NK-92 (cell line): ENCODE results near the gene ARMC12.

ENCODE experiments used
- DNase-seq: peaks from one replicate; lab custom pipeline; 2025; ENCODE audit not compliant: unreplicated experiment; lab: John Stamatoyannopoulos, UW

The ARMC12 gene

DNA sequence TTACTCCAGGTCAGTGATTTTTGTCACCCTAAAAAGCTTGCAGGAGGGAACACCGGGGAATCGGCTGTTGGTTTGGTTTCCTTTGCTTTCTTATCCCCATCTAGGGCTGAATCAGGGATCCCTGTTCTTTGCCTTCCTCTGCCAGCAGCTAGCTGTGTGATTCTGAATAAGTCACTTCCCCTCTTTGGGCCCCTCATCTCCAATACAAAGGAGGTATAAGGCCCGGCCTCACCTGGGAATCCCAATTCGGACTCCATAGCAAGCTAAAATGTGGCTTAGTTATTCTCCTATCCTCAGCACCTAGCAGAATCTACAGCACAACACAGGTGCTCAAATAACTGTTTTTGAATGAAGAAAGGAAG lies 18.5 kb upstream of the ARMC12 start:
- no peak for DNase-seq

DNA sequence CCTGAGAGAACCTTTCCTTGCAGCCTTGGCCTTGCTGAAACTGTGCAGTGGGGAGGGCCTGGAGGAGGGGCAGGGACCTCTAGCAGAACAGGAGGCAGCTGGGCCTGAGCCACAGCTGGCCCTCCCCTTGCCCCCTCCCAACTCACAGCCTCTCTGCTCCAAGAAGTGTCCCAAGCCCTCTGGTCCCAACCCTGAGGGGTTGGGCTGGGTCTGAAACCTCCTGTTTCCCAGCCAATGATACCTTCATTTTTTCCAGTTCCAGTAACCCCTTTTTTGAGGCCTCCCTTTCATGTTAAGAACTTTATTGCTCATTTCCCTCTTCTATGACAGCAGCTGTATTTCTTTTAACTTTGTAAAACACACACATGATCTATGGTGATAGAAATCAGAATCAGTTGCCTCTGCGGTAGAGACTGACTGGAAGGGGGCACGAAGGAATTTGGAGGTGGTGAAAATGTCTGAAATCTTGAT lies 17.9 kb upstream of the ARMC12 start:
- DNase-seq: no peak

DNA sequence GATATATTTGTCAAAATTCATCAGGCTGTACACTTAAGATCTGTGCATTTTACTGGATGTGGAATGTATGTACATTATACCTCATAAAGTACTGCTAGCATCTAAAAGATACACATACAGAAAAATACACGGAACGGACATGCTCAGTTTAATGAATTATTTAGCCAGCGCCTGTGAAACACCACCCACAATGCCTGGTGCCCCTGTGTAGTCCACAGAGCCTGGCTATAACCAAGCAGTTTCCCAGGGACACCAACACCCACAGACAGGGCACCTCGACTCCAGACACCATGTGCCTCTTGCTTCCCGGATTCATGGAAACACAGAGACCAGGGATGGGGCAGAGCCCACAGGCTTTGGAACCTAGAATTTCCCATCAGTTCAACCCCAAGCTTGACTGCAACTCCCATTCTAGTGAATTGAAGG lies 17.4 kb upstream of the ARMC12 start:
- DNase-seq: no peak

DNA sequence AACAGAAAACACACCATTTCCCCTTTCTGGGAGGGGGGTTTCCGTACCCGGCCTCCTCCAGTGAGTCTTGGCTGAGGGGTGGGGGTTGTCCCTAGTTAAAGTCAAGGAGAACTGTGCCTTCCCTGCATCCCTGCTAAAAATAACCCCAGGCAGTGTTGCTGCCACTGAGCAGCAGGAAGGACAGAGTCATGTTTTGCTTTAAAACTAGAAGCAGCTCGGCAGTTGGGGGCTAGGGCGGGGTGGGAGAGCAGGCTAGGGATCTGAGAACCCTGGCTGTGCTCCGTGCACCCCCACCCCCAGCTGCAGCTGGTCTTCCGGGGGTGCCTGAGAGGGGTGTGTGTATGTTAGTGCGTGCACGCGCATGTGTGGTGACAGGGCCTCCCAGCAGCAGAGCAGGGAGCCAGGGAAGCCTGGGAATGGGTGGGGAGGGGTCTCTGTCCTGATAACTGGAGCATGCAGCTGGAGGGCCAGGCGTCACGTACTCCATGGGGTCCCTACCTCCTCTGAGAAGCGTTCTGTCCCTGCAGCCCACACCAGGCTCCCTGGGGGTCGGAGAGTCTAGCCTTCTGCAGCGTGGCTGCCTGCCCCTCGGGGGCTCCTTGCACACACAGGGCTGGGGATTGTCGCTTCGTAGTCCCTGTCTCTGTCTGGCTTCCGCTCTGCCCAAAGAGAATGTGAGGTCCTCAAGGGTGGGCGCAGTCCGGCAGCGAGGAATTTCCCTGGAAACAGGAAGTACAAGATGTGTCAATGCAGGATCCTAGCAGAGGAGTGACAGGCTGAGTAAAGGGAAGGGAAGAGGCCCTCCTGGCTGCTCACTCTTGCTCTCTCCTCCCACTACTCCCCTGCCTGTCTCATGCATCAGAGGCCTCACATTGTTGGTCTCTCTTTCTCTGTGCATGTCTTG lies 16.8 kb upstream of the ARMC12 start:
- no peak for DNase-seq

DNA sequence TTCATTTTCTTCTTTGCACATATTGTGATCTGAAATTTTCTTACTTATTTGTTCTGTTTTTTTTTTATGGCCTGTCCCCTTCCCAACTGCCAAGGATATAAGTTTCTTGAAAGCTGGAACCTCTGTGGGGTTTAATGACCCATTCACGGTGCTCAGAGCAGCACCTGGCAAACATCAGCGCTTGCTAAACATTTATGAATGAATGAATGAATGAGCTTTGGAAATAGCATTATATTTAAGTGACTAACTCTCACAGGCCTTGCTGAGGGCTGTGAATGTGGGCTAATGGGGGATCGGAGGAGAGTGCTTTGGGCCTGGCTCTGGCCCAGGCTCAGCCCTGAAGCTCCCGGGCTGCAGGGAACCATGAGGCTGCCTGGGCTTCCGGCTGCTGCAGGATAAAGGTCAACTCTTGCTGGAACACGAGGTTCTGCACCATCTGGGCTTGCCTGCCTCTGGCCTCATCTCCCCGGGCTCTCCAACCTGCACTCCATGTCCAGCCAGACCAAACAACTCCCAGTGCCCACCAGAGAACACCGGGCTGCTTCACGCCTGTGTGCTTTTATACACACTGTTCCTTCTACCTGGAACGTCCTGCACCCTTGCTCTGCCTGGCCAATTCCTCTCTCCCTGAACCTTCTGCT lies 14.6 kb upstream of the ARMC12 start:
- DNase-seq: no peak

DNA sequence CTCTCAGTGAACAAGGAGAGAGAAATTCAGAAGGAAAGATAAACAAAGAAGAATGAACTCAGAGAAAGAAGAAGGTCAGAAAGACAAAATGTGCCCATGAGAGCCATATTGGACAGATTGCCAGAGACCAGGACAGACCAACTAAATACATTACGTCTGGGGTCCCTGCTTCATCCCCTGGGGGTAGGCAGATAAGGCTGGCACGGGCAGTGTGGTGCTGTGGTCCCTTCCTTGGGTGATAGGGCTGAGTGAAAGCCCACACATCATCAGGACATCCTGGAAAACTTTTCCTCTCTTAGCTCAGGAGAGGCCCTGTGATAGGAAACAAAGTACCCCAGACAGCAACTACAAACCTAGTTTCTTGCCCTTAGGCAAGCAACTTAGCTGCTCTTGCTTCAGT lies 13.2 kb upstream of the ARMC12 start:
- DNase-seq: no peak

DNA sequence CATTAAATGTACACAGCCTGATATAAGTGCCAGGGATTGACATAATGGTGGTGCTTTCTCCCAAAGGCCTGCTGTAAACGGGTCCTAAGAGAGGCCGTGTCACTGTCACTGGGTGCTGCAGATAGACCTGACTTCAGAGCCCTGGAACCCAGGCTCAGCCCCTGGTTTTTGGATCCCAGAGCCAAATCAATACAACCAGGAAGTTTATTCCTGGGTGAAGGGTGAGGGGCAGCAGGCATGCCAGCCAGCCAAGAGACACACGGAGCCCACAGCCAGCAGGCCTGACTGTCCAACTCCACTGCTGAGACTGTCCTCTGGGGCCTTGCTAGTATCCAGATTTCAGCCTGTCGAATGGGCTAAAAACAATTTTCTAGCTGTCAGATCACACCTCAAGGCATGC lies 12.8 kb upstream of the ARMC12 start:
- DNase-seq: no peak

DNA sequence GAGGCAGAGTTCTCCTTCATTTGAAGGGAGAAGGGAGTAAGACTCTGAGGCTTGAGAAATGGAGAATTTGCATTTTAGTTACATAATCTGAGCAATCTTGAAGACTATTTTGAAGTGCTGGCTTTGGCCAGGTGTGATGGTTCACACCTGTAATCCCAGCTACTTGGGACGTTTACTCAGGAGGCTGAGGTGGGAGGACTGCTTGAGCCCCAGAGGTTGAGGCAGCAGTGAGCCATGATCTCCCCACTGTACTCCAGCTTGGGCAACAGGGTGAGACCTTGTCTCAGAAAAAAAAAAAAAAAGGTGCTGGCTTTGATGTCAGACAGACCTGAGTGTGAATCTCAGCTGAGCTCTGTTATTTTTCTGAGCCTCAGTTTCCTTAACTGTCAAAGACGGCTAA lies 12.4 kb upstream of the ARMC12 start:
- DNase-seq: no peak

DNA sequence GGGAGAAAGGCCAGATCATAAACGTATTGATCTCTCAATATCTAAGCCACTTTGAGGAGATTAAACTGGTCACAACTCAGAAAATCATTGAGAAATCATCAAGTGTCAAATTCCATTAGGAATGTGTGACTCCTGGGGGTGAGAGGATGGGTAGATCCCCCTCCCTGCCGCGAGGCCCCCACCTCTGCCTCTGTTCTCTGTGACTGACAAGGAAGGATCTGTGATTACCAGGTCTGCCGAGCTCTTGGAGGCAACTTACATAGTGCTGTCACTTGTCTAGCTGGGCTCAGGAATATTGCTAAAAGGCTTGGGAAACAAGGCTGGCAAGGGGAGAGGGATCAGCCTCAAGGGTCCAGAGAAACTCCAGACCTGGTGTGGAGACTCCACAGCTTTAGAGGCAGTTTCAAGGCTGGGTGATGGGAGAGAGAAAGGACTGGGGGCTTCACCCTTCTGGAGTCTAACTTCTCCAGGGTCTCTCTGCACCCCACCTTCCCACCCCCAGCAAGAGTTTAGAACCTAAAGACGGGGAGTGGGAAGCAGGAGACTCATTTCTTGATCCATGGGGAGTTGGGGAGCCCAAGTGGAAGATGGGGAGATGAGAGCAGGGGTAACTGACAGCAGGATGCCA lies 11.6 kb upstream of the ARMC12 start:
- no peak for DNase-seq

DNA sequence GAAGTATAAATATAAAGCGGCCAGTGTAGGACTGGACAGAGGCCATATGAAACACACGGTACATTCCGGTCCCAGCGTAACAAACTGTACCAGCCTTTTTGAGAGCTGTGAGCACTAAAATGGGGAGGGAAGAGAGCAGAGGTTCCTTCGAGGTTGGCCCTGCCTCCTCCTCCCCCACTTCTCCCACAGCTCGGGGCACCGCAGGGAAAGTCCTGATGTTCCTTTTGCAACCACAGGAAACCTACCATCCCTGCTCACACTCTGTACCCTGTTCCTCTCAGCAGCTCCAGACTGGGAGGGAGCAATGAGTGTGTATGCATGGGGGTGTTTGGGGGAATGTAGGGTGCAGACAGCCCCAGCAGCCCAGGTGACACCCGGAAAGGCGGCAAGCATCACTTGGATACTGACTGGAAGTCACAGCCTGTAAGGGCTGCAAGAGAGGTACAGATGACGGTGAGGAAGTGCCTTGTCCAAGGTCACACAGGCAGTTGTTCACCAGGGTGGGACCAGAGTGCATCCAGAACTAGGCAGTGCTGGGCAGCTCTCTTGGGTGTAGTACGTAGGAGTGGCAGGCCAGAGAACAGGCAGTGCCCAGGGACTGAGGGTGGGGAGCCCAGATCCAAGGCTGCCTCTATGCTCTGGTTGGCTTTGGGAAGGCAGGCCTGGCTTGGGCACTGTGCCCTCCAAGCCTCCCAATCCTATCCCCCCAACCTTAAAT lies 11.0 kb upstream of the ARMC12 start:
- DNase-seq: no peak

DNA sequence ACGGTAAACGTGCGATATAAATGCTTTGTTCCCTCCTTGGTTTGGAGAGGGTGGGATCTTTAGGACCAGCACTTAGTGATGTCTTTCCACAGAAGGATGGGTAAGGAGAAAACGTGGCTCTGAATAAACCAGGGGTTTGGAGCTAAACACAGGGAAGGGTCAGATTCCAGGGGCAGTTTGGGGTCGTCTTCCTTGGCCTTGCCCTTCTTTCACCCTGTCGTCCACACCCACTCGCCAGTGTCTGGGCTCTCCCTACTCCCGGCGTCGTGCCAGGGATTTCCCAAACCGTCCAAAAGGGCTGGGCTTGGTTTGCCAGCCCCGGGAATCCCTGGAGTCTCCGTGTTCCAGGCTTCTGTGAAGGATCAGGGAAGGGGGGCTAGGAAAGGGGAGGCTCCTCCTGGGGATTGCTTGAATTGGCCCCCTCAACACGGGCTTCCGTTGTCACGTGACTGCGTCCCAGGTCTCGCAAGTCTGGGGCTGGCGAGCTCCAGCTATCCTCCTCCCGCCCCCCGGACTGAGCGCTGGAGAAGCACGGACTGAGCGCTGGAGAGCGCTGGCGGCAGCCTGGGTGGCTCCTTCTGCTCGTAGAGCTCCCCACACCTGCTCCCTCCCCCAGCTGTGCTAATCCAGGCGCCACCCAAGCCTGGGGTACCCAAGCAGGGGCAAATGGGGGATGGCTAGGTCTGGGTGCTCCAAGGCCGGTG lies 9.4 kb upstream of the ARMC12 start:
- no peak for DNase-seq

DNA sequence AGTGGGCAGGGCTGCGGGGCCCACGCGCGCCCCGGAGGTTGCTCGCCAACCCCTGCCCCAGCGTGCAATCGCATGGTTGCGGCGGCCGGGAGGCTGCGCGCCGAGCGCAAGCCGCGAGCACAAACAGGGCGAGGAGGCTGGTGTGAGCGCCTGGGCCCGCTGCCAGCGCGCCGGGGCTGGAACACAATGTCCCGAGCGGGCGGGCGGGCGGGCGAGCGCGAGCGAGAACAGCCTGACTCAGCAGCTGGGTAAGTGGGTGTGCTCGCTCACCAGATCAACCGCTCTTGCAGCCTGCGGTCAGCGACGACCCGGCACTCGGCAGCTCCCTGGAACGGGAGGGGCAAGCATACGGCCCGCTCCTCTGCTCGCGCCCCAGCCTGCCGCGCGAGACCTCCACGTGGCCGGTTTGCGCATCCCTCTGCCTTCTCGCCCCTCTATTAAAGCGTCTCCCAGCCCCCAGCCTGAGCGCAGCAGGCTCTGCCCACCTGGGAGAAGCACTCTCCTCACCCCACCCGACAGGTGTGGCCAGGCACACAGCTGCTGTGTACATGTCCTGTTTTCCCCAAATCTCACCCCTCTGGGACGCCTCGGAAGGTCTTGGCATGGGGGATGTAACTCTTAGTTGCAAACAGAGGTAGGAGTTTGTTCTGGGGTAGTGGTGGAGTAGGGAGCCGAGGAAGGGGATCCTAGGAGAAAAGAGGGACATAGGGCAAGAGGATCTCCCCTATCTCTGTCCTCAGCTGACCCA lies 8.7 kb upstream of the ARMC12 start:
- DNase-seq: peak; percentile 44

DNA sequence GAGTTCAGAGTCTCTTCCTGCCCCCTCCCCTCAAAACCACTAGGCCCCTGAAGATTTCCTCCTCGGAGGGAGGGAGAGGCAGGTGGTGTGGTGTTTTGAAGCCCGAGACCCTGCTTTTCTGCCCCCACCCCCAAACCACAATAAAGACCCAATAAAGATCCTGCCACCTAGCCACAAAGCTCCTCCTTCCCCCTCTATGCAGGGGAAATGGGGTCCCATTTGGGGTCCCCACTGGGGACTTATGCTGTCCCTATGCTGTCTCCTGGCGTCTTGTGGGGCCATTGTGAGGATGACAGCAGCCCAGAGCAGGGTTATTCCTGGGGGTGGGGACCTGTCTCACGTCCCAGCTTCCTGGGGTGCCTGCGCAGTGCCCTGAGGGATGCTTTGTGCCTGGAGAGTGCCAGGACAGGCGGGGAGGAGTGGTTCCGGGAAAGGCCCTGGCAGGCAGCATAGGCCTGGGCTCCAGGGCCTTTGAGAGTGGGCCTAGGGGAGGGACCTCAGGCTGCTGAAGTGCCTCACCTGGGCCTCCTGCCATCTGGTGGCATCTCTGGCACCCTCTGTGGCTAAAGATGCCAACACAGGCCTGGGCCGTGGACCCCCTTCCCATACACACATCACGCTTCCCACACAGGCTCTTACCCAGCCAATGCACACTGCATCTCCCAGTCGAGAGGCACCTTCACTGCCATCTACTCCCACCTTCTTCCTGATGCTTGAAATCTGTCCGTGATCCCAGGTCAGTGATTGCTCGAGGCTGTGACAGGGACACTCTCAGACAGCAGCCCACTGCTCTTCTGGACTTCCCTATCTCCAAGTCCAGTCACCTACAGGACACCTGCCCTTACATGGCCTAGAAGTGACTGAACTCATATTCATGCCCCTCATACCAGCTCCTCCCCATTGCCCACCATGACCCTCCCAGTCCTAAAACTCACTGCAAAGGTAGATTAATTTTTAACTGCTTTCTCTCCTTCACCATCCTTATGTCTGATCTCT lies 7.9 kb upstream of the ARMC12 start:
- no peak for DNase-seq

DNA sequence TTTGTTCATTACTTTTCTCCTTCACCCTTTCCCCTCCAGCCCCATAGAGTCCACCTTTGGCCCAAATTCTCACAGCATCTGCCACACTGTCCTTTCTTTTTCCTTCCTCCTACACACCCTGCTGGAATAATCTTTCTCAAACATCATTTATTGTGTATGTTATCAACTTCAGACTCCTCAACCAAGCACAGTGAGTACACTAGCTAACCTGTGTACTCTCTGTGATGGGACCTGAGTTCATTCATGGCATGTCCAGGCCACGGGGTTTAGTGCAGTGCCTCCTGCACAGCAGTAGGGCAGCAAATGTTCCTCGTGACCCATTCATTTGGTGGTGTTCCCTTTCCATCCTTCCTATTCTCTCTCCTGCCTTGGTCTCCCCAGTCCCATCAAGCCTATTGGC lies 7.1 kb upstream of the ARMC12 start:
- DNase-seq: no peak

DNA sequence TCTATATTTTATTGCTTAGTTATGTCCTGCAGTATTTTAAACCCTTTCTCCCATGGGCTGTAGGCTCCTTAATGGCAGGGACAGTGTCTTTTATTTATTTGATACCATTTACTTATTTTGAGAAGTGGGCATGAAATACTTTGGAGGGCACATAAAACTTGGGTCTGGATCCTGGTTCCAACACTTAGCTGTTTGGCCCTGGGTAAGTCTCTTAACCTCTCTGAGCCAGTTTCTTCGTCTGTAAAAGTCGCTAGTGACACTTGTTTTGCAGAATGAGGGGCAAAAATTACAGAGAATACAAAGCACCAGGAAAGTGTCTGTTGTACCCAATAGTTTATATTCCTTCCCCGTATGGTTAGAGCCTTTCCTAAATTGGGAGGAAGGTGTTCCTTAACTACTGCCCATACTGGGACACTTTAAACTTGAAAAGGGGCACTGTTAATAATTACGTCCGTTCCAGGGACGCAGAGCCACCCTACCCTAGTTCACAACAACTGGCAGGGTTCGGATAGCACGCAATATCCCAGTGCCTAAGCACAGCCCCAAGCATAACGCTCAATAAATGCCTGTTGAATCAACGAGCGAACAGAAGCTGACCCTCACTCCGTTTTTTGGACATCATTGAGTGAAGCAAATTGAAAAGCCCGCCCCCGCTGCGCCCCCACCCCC lies 6.0 kb upstream of the ARMC12 start:
- no peak for DNase-seq

DNA sequence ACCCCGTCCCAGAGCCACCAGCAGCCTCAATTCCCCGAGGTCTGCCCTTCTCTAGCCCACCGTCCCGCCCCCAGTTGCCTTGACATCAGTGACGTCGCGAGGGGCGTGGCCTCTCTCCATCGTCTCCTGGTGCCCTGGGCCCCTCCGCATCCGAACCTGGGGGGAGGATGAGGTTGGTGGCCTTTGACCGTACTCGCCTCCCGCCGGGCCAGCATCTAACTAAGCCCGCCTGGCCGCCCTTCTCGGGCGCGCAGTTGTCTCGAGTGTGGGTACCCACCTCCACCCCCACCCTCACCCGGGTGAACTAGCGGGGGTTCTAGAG lies 5.5 kb upstream of the ARMC12 start:
- DNase-seq: peak; percentile 59

DNA sequence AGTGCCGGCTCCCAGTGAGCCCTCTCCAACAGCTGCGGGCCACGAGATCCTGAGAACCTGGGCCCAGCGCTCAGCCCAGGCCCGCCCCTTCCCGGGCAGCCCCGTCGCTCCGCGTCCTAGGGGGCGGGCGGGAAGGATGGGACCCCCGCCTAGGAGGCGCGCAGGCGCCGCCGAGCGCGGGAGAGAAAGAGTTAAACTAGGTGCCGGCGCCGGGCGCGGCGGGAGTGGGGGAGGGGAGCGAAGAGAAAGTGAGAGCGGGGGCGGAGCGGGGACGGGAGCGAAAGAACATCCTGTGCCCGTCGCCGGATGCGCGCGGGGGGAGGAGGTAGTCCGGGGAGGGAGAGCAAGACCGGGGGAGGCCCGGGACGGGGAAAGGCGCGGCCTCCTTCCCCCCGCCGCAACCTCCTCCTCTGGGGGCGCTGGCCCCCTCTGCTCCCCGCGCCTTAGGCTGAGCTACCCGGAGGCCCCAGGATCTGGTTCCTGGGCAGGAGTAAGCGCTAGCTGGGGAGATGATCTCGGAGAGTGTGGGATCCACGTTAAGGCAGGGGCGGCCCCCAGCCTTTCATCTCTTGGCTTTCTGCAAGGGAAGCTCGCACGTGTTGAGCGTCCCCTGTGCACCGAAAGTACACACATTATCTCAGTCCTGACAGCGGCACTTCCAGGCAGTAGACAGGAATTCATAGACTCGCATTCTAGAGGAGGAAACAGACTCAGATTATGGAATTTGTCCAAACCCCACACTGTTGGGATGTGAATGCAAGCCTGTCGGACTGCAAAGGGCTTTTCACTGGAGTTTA lies 4.9 kb upstream of the ARMC12 start:
- DNase-seq: peak; percentile 27

DNA sequence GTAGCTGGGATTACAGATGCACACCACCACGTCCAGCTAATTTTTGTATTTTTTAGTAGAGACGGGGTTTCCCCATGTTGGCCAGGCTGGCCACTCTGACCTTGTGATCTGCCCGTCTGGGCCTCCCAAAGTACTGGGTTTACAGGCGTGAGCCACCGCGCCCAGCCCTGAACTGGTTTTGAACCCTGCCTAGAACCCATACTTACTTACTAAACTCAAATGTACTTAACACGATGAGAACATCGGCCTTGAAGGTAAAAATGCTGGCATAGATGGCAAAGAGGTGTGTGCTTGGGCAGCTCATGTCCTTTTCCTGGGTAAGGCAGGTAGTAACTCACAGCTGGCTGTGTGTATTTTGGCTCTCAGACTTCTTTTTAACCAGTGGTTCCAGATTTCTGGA lies 3.2 kb upstream of the ARMC12 start:
- DNase-seq: no peak
